Fibroblast of skin of left quadriceps (primary cell): Measurements from ENCODE around the gene LCN9.
"Not testable (repeated sequence)": the region's sequence is repeated elsewhere in the genome, so short reads cannot be mapped to it uniquely, and the experiment has no call there.

ENCODE experiments used
- DNase-seq, 2 experiments: peaks; one replicate each; pipeline ENCODE4 v3.0.0-alpha.2; 2013; ENCODE audit warnings: low read depth in 2 of 2

The LCN9 gene

DNA sequence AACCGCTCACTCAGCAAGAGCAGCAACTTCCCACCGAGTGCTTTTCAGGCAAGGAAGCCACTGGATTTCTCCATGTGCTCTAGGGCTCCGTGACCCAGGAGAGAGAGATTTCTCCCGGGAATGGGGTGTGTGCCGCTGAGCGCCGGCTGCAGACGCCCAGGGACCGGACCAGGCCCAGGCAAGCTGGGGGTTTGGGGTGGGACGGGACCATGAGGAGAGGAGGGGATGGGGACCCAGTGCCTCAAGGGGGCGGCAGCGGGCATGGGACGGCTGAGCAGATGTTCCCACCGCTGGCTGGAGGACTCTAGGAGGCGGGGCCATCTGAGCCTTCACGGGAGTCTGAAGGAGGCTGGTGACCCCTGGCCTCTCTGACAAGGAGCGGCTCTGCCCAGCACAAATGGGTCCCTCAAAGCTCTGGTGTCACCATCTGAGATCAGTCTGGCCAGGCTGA, 8.5 kb downstream of the LCN9 start:
- DNase-seq: no peak

- not testable (repeated sequence) for DNase-seq
Observed at GRCh38 chr9:135672786-135673185, 9.7 kb downstream of the LCN9 start.

DNA sequence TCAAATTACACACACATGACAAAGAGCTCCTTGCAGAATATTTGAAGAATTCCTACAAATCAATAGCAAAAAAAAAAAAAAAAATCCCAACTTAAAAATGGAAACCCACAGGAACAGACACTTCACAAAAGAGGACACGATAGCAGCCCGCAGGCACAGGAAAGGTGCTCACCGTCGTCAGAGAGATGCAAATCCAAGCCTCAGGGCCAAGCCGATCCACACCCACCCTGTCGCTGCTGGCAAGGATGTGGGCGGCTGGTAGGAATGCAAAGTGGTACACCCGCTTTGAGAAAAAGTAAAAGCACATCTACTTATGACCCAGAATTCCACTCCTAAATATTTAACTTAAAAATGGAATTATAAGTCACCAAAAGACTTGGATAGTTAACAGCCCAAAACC, 10.8 kb downstream of the LCN9 start:
- DNase-seq: no peak

GRCh38 chr9:135674977-135675376, 11.9 kb downstream of the LCN9 start:
- no peak for DNase-seq

- no peak for DNase-seq
Observed at GRCh38 chr9:135676891-135677290, 13.8 kb downstream of the LCN9 start.

DNA sequence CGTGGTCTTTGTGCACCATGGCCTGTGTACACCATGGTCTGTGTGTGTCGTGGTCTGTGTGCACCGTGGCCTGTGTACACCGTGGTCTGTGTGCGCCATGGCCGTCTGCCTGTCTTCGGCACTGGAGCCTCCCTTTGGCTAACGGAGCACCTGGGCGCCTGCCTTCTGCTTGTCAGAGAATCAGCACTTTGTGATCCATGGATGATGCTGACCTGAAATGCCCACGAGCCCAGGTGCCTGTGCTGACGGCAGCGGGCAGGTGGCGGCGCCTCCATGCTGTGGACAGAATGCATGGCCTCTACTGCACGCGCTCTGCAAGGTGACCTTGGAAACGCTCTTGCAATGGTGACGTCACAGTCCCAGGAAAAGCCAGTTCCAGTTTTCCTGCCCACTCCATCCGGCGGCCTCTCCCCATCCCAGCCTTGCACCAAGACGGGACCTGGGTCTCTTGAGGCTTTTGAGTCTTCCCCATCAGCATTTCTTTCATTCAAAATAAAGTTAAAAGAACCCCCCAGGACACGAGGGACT, 14.6 kb downstream of the LCN9 start:
- no peak for DNase-seq

GRCh38 chr9:135678236-135679017, 15.3 kb downstream of the LCN9 start:
- no peak for DNase-seq

DNA sequence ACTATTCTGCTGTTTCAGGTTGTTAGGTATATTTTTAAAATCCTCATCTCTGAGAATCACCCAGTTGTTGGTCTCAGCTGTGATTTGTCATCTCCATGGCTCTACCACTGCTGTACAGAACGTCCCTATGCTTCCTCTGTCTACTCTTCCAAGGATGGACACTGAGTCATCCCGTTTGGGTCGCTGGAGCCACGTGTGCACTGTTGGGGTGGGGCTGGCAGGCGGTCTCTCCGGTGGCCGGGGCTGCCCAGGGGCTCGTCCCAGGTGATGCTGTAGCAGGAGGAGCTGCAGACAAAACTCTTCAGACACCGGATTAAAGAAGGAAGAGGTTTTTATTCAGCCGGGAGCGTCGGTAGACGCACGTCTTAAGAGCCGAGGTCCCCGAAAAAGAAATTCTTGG, 16.9 kb downstream of the LCN9 start:
- no peak for DNase-seq

- DNase-seq: no peak
Observed at GRCh38 chr9:135681161-135681560, 18.1 kb downstream of the LCN9 start.

DNA sequence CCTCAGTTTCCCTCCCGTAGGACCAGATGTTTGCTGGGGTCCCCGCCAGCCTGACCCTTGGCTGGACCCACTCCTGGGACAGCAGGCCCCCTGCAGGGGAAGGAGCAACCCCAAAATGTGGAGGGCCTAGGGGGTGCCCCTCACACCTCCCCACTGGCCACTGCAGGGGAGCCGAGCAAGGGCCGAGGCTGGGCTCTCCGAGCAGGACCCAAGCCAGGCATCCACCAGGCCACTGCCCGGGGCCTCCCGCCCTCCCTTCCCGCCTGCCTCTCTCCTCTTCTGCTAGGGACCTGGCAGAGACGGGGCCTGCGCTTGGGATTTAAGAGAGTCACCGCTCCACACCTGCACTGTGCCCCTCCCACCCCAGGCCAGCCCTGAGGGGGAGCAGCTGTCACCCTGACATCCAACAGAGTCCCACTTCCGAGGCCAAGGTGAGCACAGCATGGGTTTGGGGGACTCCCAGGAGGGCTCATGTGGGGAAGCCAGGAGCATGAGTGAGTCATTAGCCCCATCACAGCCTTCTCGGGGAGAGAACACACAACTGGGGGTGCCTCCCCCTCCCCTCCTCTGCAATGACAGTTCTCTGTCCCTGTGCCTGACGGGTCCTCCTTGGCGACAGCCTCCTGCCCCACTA, 20.4 kb downstream of the LCN9 start:
- no peak for DNase-seq

GRCh38 chr9:135684691-135685090, 21.6 kb downstream of the LCN9 start:
- no peak for DNase-seq

- DNase-seq: no peak
Observed at GRCh38 chr9:135687216-135687615, 24.1 kb downstream of the LCN9 start.

- no peak for DNase-seq
Observed at GRCh38 chr9:135689011-135689410, 25.9 kb downstream of the LCN9 start.

DNA sequence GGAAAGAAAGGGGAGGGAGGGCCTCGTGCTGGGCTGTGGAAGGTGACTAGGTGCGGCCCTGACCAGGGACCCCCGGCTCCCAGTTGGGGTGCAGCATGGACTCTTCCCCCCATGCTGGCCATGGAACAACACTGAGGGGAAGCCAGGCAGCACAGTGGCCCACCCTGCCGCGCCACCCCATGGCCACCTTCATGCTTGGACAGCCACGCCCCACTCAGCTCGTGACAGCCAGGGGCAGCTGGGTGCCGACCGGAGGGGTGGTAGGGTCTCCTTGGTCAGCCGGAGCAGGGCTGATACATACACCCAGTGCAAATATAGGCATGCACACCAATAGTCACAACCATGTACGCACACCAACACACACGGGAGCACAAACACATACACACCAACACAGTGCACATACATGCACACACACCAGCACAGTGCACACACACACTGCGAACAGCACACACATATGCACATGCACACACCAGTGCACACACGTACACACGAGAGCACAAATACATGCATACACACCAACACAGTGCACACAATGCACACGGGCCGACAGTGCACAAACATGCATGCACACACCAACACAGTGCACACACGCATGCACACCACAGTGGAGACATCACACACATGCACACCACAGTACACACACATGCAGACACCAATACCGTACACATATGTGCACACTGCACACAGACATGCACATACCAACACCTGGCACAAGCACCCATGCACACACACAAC, 27.9 kb downstream of the LCN9 start:
- DNase-seq: no peak

- DNase-seq: no peak
Observed at GRCh38 chr9:135692410-135692809, 29.3 kb downstream of the LCN9 start.

GRCh38 chr9:135693265-135693664, 30.2 kb downstream of the LCN9 start:
- no peak for DNase-seq

DNA sequence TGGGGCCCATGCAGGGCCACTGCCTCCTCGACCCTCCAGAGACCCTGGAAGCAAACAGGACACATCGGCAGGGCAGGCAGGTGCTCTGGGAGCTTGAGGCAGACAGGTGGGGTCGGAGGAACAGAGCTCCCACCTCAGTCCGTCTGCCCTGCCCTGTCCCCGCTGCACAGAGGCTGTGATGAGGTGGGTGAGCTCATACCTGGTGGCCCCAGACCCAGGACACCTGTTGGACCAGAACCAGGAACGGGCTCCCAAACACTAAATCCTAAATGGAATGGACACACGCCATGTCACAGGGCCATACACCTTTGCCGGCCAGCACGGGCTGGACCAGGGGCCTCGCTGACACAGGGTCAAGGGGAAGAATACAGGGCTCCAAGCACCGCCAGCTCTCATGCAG, 30.7 kb downstream of the LCN9 start:
- no peak for DNase-seq

- DNase-seq: no peak
Observed at GRCh38 chr9:135694414-135694813, 31.3 kb downstream of the LCN9 start.

DNA sequence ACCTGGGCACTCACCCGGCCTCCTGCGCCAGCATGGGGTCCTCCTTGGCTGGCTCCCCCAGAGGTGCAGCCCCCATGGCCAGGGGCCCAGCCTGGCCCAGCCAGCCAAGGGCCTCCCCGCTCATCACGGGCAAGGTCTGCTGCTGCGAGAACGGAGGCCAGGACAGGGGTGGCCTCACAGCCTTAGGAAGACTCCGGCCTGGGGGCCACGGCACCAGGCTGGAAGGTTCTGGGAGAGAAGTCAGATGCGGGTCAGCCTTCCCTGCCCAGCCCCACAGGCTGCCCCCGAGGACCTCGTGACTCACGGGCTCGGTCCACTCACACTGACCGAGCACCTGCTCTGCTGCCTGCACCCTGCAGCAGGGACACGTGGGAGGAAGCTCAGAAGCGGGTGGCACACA, 31.9 kb downstream of the LCN9 start:
- DNase-seq: no peak

- no peak for DNase-seq
Observed at GRCh38 chr9:135695642-135696041, 32.5 kb downstream of the LCN9 start.

GRCh38 chr9:135696446-135696845, 33.3 kb downstream of the LCN9 start:
- DNase-seq: no peak

DNA sequence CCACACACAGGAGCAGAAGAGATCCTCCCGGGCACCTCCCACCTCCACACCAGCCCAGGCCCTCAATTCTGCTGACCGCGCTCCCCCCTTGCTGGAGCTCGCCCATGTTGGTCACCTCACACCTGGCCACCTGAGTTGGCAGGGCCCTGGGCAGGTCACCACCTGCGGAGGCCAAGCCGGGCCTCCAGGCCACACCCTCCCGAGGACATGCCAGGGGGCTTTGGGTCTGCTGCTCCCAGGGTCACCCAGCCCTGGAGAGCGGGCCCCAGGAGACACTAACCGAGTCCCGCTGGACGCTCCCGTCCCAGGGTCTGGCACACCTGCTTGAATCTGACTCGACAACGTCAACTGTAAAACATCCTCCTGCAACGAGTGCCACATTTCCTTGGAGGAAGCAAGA, 34.1 kb downstream of the LCN9 start:
- DNase-seq: no peak

GRCh38 chr9:135698236-135698635, 35.1 kb downstream of the LCN9 start:
- DNase-seq: no peak
